Retinal pigment epithelial cell (primary cell): Measurements from ENCODE around the gene AKAP13.
A peak's percentile ranks its signal among the peaks of the same experiment; 100 is the strongest.

Source experiments
- DNase-seq: peaks from one replicate; pipeline ENCODE4 v3.0.0-alpha.2; 2010; ENCODE audit warnings: low read depth
- H3K4me3 ChIP-seq: 2 replicates; pipeline ENCODE4 v1.5.1; 2011; ENCODE audit warnings: mild to moderate bottlenecking, low read length, control low read depth, moderate library complexity
- CTCF ChIP-seq: conservative IDR thresholded peaks from 2 replicates; pipeline ENCODE4 v1.5.1; 2011; ENCODE audit warnings: low read depth, low read length, control low read depth, inconsistent platforms

Gene AKAP13

GRCh38 chr15:85380217-85380811, at the start of gene AKAP13:
Gene AKAP13 (plus strand): TSS chr15:85380603. CDS start chr15:85485721, 105,118 bp downstream.
- no peak for TF ChIP-seq CTCF
- peak within 1 kb of the TSS; percentile 77 for H3K4me3 ChIP-seq
- peak; percentile 99 for DNase-seq

GRCh38 chr15:85330901-85331588, 49.4 kb upstream of the AKAP13 start:
- peak; percentile 97 for TF ChIP-seq CTCF
- DNase-seq: peak; percentile 74
- H3K4me3 ChIP-seq: no peak overlapping the region

DNA sequence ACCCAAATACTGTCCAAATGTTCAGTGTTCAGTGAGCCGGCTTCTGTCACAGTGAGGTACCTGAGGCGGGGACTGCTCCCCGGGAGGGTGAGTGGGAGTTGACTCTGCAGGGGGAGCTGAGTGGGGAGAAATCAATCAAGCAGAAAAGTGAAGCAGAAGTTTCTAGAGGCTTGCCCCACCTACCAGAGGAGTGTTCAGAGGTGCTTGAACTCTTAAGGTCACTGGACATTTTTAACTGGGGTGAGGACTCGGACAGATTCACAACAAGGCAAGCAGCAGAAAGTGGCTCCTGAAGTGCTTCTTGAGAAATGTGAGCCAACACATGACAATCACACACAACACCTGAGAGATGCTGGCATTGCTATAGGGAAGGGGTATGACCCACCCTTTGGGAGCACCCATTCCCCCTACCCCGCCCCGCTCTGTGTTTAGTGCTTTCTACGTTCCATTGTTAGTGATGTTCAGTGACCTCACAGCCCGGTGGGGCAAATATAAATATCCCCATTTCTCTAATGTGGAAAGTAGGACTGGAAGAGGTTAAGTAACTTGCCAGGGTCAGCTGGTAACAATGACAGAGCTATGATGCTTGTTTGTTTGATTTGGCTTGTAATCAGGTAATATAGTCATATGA, 48.6 kb upstream of the AKAP13 start:
- no peak for DNase-seq
- H3K4me3 ChIP-seq: no peak overlapping the region
- TF ChIP-seq CTCF: no peak

DNA sequence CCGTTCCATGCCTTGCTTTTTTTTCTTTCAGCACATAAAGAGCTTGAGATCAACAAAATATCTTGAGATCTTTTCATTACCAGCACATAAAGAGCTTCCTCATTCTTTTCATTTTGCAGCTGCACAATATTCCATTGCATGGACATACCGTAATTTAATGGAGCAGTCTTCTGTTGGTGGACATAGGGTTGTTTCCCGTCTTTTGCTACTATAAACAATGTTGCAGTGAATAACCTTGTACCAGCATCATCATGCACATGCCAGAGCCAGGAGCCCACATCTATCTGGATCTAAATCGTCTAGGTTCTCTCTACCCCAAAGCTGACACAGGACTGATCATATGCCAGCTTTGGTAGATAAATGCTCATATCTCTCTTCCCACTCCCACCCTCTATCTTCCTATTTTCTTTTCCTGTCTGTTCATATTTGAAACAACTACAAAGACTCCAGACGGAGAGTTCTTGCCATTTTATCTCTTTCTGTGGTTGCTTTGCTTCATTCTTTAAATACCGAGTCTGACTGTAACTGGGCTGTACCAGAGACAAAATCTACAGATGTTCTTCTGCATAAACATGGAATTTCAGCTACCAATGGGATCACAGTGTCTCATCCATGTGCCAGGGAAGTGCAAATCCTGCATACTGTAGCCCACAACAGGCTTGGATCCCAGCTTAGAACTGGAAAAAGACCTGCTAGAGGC, 47.1 kb upstream of the AKAP13 start:
- no peak for TF ChIP-seq CTCF
- H3K4me3 ChIP-seq: no peak overlapping the region
- DNase-seq: no peak

DNA sequence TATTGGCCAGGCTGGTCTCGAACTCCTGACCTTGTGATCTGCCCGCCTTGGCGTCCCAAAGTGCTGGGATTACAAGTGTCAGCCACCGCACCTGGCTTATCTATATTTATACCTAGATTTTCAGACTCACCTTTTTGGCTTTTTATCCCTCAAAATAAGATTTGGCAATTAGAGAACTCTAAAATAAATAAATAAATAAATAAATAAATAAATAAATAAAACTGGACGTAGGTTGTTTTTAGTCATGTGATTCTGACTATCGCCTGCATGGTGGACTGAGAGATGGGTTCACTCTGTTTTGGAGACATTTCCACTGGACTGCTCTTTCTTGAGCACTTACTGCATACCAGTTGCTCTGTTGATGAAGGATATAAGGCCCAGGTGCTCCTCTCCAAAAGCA, 46.2 kb upstream of the AKAP13 start:
- DNase-seq: no peak
- no peak for TF ChIP-seq CTCF
- no peak overlapping the region for H3K4me3 ChIP-seq

GRCh38 chr15:85335193-85335942, 45.0 kb upstream of the AKAP13 start:
- DNase-seq: no peak
- no peak overlapping the region for H3K4me3 ChIP-seq
- peak; percentile 16 for TF ChIP-seq CTCF
